A204.1 (cell line): ENCODE measurements around the gene PCDHGA3.
"Not testable (repeated sequence)": the region's sequence is repeated elsewhere in the genome, so short reads cannot be mapped to it uniquely, and the experiment has no call there.

ENCODE experiments used
- FAIRE-seq: peaks from 2 replicates; lab custom pipeline; 2012; peaks lifted over from hg19 to GRCh38; lab: Jason Lieb, UNC

PCDHGA3 gene

DNA sequence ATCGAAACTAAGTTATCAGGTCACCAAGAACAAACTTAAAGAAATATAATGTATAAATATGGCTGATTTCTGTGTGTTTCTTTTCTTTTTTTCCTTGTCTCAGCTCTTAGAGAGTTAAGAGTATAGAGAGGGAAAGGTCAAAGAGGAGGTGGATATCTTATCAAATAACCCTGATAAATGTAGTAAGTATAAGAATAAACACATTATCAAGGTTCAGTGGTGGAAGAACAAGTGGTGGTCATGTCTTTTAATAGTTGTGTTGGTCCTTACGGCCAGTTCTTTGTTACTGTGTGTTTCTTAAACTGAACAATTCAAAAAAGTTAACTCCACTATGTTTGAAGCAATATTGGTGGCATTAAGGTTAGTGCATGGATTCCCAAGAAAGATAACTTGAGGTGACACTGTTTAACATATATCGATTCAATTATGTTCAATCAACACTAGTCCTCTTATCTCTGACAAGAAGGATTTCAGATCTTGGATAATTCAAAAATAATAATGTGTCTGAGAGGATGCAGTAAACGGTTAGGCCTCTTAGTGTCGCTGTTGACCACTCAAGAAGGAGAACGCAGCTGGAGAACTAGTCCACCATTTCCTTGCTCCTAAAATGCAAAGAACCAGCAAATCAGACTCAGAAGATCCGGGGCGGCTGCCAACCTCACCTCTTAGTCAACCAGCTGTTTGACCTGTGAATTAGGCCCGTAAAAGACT is at the start of gene PCDHGA3:
PCDHGA3 (plus strand) TSS at position 588 of the 711 bp plus-strand sequence. CDS start 205 bp downstream, outside the sequence.
- no peak for FAIRE-seq

GRCh38 chr5:141298376-141298775 is 45.3 kb upstream of the PCDHGA3 start:
- no peak for FAIRE-seq

DNA sequence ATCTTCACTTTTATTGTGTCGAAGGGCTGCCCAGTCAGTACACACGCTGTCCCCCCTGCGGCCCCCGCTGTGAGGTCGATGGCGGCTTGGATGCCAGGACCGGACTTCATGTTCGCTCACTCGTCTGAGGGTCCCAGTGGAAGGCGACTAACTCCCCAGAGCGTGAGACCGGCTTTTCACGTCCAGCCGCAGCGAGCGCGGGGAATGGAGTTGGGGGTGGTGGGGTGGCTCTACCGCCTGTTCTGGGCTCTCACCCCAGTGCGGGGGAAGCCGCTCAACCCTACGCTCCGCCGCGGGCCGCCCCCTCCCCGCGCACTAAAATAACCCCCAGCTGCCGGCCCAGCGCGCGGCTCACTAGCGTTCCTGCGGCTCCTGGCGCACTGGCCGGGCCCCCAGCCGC is 39.9 kb upstream of the PCDHGA3 start, which contains the start of gene SLC25A2:
SLC25A2 (minus strand) TSS at position 294 of the 400 bp plus-strand sequence; CDS start at position 110, 184 bp downstream.
- FAIRE-seq = no peak

- FAIRE-seq = no peak
Observed at GRCh38 chr5:141306630-141307029, 37.0 kb upstream of the PCDHGA3 start.

GRCh38 chr5:141313711-141314110 is 29.9 kb upstream of the PCDHGA3 start:
- FAIRE-seq = no peak

DNA sequence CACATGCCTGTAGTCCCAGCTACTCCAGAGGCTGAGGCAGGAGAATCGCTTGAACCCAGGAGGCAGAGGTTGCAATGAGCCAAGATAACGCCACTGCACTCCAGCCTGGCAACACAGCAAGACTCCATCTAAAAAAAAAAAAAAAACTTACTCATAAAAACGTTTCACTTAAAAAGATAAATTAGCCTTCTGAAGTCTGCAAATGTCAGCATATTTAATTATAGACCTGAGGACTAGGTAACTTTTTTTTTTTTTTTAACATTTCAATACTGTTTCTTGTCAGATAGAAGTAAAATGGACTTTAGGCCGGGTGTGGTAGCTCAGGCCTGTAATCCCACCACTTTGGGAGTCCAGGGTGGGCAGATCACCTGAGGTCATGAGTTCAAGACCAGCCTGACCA is 26.7 kb upstream of the PCDHGA3 start:
- FAIRE-seq = not testable (repeated sequence)

- no peak for FAIRE-seq
Observed at GRCh38 chr5:141319202-141319601, 24.4 kb upstream of the PCDHGA3 start.

DNA sequence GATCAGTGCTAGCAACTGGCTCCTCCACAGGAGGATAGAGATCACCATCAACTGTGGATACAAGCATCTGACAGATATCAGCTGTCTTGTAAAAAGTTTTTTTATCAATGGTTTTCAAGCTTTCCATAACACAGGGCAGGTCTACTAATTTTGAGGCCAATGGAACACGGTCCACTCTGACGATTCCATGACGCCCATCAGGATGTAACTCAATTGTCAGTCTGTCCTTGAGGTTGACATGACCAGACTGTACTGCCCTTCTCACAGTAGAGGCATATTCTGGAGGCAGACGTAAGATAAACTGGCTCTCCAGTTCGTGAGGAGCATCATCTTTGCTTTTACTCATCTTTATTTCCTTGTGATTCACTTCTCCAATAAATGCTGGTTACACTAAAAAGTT is 23.9 kb upstream of the PCDHGA3 start:
- no peak for FAIRE-seq

GRCh38 chr5:141320225-141321169 is 23.1 kb upstream of the PCDHGA3 start, which contains the start of gene TAF7:
Gene TAF7, minus strand, starts transcription at chr5:141320784. Its CDS starts 740 bp downstream, at chr5:141320044.
- FAIRE-seq = peak; percentile 80

DNA sequence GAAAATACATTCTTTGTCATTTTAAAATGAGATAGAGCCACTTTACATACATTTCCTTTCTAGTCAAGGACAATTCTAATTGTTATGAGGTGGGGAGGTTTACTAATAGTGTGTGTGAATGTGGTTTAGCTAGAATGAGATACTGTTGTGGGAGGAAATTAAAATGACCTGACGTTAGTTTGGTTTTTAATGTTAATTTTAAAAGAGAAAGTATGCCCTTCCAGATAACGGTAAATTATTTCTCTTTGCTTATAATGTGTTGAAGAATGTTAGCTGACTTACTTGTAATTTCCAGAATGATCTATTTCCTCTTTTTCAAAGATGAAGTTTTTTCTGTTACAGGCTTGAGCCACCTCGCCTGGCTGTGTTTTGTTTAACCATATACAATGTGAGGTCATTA is 21.4 kb upstream of the PCDHGA3 start:
- no peak for FAIRE-seq

- no peak for FAIRE-seq
Observed at GRCh38 chr5:141326088-141326854, 17.4 kb upstream of the PCDHGA3 start.

GRCh38 chr5:141328231-141328630 is 15.4 kb upstream of the PCDHGA3 start:
- FAIRE-seq = no peak

DNA sequence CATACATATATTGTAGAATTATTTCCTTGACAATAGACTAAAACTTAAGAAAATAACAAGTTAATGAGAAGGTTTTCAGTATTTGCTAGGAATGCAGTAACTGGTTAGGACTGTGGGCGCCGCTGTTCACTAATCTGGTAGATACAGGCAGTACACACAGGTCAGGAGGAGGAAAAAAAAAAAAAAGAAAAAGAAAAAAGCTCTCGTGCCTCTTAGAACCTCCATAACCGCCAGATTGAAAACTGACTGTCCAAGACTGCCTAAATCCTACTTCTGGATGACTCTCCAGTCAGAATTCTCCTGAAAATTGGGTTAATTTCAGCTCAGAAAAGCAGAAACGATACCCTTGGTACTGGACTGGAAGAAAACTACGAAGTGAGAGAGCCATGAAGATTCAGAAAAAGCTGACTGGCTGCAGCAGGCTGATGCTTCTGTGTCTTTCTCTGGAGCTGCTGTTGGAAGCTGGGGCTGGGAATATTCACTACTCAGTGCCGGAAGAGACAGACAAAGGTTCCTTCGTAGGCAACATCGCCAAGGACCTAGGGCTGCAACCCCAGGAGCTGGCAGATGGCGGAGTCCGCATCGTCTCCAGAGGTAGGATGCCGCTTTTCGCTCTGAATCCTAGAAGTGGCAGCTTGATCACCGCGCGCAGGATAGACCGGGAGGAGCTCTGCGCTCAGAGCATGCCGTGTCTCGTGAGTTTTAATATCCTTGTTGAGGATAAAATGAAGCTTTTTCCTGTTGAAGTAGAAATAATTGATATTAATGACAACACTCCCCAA is 13.1 kb upstream of the PCDHGA3 start, which contains the start of gene PCDHGA1:
PCDHGA1 (plus strand) TSS at position 216 of the 782 bp plus-strand sequence.
- peak; percentile 49 for FAIRE-seq

DNA sequence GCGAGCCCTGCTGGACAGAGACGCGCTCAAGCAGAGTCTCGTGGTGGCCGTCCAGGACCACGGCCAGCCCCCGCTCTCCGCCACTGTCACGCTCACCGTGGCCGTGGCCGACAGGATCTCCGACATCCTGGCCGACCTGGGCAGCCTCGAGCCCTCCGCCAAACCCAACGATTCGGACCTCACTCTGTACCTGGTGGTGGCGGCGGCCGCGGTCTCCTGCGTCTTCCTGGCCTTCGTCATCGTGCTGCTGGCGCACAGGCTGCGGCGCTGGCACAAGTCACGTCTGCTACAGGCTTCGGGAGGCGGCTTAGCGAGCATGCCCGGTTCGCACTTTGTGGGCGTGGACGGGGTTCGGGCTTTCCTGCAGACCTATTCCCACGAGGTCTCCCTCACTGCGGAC is 11.1 kb upstream of the PCDHGA3 start:
- FAIRE-seq = not testable (repeated sequence)

- no peak for FAIRE-seq
Observed at GRCh38 chr5:141338538-141339306, 4.9 kb upstream of the PCDHGA3 start, which contains the start of gene PCDHGA2. Gene PCDHGA2, plus strand, starts transcription at chr5:141338760.

DNA sequence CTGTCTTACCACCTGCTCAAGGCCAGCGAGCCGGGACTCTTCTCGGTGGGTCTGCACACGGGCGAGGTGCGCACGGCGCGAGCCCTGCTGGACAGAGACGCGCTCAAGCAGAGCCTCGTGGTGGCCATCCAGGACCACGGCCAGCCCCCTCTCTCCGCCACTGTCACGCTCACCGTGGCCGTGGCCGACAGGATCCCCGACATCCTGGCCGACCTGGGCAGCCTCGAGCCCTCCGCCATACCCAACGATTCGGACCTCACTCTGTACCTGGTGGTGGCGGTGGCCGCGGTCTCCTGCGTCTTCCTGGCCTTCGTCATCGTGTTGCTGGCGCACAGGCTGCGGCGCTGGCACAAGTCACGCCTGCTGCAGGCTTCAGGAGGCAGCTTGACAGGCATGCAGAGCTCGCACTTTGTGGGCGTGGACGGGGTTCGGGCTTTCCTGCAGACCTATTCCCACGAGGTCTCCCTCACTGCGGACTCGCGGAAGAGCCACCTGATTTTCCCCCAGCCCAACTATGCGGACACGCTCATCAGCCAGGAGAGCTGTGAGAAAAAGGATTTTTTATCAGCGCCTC is 2.8 kb upstream of the PCDHGA3 start:
- not testable (repeated sequence) for FAIRE-seq

DNA sequence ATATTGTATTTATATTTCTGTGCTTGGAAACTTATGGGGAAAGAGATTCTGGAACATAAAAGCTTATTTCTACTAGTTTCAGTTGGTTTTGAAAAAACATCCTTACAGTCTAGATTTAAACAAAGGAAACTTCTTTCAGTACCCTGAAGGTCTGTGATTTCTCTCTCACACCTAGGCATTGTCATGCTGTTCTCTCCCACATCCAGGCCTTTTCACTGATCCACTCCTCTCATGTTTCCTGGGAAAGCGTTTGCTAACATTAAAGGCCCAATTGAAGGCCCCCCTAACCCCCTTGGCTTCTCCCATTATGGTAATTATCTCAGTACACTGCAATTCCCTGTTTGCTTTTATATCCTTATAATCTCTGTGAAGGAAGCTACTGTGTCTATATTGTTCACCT is 856 bp upstream of the PCDHGA3 start:
- no peak for FAIRE-seq

GRCh38 chr5:141343953-141344463 is 379 bp downstream of the PCDHGA3 start:
- FAIRE-seq = no peak

DNA sequence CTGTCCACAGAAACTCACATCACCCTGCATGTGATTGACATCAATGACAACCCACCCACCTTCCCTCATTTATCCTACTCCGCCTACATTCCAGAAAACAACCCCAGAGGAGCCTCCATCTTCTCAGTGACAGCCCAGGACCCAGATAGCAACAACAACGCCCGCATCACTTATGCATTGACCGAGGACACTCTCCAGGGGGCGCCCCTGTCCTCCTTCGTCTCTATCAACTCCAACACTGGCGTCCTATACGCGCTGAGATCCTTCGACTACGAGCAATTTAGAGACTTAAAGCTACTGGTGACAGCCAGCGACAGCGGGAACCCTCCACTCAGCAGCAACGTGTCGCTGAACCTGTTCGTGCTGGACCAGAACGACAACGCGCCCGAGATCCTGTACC is 1.7 kb downstream of the PCDHGA3 start:
- no peak for FAIRE-seq

- FAIRE-seq = not testable (repeated sequence)
Observed at GRCh38 chr5:141346017-141346416, 2.4 kb downstream of the PCDHGA3 start.
